Cardiac muscle cell (in vitro differentiated cells and primary cell): ENCODE measurements around the gene STRN. TPM values are rescaled to one million over a fixed set of nuclear protein-coding genes. Genes with fewer than 3 reads are reported as not detected.

Experiments
- DNase-seq, 2 donors: peaks; one replicate each; pipeline versions ENCODE4 v3.0.0 to v3.0.0-alpha.2; 2010 to 2017; ENCODE audit warnings: low read depth in 1 of 2, low spot score in 1 of 2
- H3K27ac ChIP-seq: fragments of 200-600 bp; sonication (generic); 2 replicates; pipeline ENCODE4 v1.5.1; 2016
- H3K27me3 ChIP-seq: fragments of 200-600 bp; sonication (generic); 2 replicates; pipeline ENCODE4 v1.6.0; 2016; ENCODE audit warnings: control low read depth
- H3K36me3 ChIP-seq: fragments of 200-600 bp; sonication (generic); 2 replicates; pipeline ENCODE4 v1.5.1; 2016; ENCODE audit warnings: control low read depth
- H3K4me1 ChIP-seq: fragments of 200-600 bp; sonication (generic); 2 replicates; pipeline ENCODE4 v1.8.1; 2017; ENCODE audit warnings: low read depth, mild to moderate bottlenecking, mixed run types
- H3K4me3 ChIP-seq: fragments of 200-600 bp; sonication (generic); 2 replicates; pipeline ENCODE4 v1.5.1; 2016; ENCODE audit warnings: mild to moderate bottlenecking
- H3K9me3 ChIP-seq: fragments of 200-600 bp; sonication (generic); 2 replicates; pipeline ENCODE4 v1.5.1; 2017; ENCODE audit warnings: low read depth, mild to moderate bottlenecking, control low read depth
- polyA plus RNA-seq: library from polyadenylated mRNA; unstranded; fragments of >200 nt; fragmentation: Nextera tagmentation; extraction: Ambion mirVana; gene quantifications from 2 replicates; pipeline ENCODE4 v1.2.1, GENCODE V29; 2016
- total RNA-seq: library from RNA; depleted of rRNA; stranded (reverse); fragments of >200 nt; gene quantifications from 2 replicates; pipeline ENCODE4 v1.2.3, GENCODE V29; 2016
- TF ChIP-seq, protein P1 (sequence below): IDR thresholded peaks from 2 replicates; pipeline ENCODE4 v1.5.1; 2012; ENCODE audit warnings: low read depth, mild to moderate bottlenecking, low read length

Gene STRN
- total and polyA plus RNA-seq, 2 experiments from 2014 or later: 11.4 to 19.5 TPM

DNA sequence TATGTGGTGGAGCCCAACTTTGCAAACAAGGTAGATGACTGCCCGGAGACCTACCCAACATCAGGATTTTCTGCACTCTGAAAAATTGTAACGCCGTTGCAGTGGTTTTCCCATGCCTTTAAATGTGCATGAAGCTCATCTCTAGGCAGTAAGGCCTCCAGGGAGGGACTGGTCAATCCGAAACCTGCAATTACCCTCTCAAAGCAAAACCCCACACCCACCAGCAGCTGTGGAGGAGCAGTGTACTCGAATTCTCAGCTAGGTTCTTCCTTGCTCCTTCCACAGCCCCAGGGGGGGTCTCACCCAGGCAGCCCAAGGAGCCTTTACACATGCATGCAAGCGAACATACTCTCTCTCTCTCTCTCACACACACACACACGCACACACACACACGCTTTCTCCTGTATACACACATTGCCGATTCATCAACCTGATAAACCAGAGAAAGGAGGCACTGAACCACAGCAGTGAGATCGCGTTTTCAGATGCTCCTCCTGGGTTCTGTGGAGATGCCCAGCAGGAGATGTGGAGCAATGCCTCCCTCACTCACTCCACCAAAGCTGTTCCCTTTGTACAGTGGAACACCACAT, 160.6 kb downstream of the STRN start:
- Histone ChIP-seq H3K27ac (no peak overlapping the region), H3K4me3 (no peak overlapping the region), H3K36me3 (no peaks in the 10 kb centered on the region), H3K27me3 (no peaks in the 10 kb centered on the region), H3K9me3 (no peaks in the 10 kb centered on the region), H3K4me1 (no peaks in the 10 kb centered on the region)
- DNase-seq: no peak
- TF ChIP-seq, protein P1, sequence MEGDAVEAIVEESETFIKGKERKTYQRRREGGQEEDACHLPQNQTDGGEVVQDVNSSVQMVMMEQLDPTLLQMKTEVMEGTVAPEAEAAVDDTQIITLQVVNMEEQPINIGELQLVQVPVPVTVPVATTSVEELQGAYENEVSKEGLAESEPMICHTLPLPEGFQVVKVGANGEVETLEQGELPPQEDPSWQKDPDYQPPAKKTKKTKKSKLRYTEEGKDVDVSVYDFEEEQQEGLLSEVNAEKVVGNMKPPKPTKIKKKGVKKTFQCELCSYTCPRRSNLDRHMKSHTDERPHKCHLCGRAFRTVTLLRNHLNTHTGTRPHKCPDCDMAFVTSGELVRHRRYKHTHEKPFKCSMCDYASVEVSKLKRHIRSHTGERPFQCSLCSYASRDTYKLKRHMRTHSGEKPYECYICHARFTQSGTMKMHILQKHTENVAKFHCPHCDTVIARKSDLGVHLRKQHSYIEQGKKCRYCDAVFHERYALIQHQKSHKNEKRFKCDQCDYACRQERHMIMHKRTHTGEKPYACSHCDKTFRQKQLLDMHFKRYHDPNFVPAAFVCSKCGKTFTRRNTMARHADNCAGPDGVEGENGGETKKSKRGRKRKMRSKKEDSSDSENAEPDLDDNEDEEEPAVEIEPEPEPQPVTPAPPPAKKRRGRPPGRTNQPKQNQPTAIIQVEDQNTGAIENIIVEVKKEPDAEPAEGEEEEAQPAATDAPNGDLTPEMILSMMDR: no peak

DNA sequence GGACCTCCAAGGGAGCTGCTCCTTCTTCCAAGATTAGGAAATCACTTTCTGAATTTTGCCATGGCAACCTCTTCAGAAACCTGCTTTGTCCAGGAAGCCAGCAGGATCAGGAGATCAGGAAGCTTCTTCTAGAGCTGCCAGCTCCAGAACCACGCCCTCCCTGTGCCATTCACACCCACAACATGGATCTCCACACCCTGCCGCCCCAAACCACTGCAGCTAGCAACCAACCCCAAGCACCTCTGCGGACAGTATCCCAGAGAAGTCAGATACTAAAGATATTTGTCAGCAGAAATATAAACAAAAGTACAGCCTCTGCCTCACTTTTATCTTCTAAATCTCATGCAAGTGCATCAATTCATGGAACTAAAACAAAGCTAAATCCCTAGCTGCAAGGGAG, 163.4 kb downstream of the STRN start:
- Histone ChIP-seq H3K36me3 (no peaks in the 10 kb centered on the region), H3K4me3 (no peak overlapping the region), H3K27me3 (no peaks in the 10 kb centered on the region), H3K27ac (no peak overlapping the region), H3K9me3 (no peaks in the 10 kb centered on the region), H3K4me1 (no peaks in the 10 kb centered on the region)
- TF ChIP-seq, protein P1: no peak
- no peak for DNase-seq

DNA sequence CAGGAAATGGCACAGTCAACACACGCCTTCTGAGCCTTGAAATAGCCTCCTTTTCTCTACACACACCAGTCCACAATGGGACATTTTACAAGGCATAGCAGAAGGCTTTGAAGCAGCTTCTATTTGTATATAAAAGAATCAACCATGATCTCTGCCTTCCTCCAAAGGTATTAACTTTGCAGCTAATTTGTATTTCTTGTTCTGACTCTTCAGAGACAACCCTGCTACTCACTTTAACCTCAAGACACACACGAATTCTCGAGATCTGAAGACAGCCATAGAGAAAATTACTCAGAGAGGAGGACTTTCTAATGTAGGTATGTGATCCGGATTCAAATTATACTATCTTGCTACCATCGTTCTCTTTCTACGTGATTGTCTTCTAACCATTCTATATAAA, 165.2 kb downstream of the STRN start:
- TF ChIP-seq, protein P1: no peak

DNA sequence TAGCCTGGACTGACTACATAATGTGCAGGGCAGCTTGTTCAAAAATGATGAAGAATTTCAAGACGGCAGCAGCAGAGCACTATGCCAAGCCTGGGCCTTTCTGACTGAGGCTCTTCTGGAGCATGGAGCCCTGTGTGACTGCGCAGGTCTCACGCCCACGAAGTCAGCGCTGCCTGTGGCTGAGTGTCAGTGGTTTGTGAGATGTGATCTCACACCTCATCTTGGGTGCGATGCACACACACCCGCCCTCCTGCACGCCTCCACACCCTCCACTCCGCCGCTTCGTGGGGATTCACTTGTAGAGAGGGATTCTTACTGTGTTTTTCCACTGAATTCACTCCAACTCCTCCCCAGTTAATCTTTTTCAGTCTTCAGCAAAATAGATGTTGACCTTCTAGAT, 166.0 kb downstream of the STRN start:
- no peaks in the 10 kb centered on the region for H3K36me3 ChIP-seq
- DNase-seq: no peak
- H3K27ac ChIP-seq: no peak overlapping the region
- TF ChIP-seq, protein P1: no peak
- no peaks in the 10 kb centered on the region for H3K4me1 ChIP-seq
- H3K4me3 ChIP-seq: no peak overlapping the region
- no peaks in the 10 kb centered on the region for H3K27me3 ChIP-seq
- no peaks in the 10 kb centered on the region for H3K9me3 ChIP-seq

More for the DNA sequence above, 165.2 kb downstream of the STRN start:
- H3K4me3 ChIP-seq: no peak overlapping the region
- H3K27ac ChIP-seq: no peak overlapping the region
- H3K27me3 ChIP-seq: no peaks in the 10 kb centered on the region
- no peaks in the 10 kb centered on the region for H3K36me3 ChIP-seq
- H3K9me3 ChIP-seq: no peaks in the 10 kb centered on the region
- no peaks in the 10 kb centered on the region for H3K4me1 ChIP-seq
- DNase-seq: no peak

DNA sequence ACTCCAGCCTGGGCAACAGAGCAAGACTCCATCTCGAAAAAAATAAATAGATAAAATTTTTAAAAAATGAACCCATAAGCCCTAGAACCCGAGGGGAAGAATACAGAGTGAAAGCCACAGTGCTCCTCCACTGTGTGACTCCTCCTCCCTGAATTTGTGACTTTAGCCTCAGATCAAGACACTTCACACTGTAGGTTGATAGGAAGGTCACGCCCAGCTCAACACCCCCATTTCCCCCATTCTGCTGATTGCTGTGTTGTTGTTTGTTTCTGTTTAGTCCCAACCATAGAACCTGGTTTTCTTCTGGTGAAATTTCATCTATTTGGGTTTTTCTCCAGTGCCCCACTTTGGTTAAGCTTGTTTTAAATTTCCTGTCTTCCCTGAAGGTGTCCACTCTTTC, 167.6 kb downstream of the STRN start:
- Histone ChIP-seq H3K36me3 (no peaks in the 10 kb centered on the region), H3K9me3 (no peaks in the 10 kb centered on the region), H3K27ac (no peak overlapping the region), H3K4me3 (no peak overlapping the region), H3K27me3 (no peaks in the 10 kb centered on the region), H3K4me1 (no peaks in the 10 kb centered on the region)
- TF ChIP-seq, protein P1: no peak
- no peak for DNase-seq
